Measurements from ENCODE around the gene BCAT1.

DNA sequence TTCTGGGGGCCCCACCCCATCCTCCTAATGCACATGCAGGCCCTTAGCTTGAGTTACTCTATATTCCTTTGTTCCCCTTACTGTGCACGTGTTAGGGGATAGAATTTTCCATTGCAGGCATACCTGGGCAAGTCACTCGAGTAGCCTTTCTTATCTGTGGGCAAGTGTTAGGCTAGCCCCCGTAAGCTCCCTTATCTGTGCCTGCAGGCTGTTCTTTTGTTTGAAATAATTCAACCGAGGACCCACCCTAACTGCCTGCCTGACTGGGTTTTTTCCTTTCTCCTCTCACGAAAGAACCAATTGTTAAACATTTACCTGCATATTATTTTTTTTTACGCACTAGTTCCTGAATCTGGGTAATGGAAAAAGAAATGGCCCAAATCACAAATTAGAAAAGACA lies 21.3 kb upstream of the BCAT1 start:
- TF ChIP-seq, protein P1, sequence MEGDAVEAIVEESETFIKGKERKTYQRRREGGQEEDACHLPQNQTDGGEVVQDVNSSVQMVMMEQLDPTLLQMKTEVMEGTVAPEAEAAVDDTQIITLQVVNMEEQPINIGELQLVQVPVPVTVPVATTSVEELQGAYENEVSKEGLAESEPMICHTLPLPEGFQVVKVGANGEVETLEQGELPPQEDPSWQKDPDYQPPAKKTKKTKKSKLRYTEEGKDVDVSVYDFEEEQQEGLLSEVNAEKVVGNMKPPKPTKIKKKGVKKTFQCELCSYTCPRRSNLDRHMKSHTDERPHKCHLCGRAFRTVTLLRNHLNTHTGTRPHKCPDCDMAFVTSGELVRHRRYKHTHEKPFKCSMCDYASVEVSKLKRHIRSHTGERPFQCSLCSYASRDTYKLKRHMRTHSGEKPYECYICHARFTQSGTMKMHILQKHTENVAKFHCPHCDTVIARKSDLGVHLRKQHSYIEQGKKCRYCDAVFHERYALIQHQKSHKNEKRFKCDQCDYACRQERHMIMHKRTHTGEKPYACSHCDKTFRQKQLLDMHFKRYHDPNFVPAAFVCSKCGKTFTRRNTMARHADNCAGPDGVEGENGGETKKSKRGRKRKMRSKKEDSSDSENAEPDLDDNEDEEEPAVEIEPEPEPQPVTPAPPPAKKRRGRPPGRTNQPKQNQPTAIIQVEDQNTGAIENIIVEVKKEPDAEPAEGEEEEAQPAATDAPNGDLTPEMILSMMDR (IDR thresholded peaks at IDR 0.05) = no peak
- TF ChIP-seq POLR2AphosphoS5 (IDR thresholded peaks at IDR 0.05) = no peak
- TF ChIP-seq POLR2A (IDR thresholded peaks at IDR 0.05) = no peak

Data from transverse colon (tissue), 4 donors.